GM18499 (cell line): Measurements from ENCODE around the gene ACD.

ENCODE experiments used
- ATAC-seq: cut with Tn5 transposase; IDR thresholded peaks from one replicate; pipeline ENCODE4 v1.9.1; 2021; ENCODE audit warnings: moderate number of reproducible peaks; ENCODE audit not compliant: insufficient read depth, unreplicated experiment

ACD gene

DNA sequence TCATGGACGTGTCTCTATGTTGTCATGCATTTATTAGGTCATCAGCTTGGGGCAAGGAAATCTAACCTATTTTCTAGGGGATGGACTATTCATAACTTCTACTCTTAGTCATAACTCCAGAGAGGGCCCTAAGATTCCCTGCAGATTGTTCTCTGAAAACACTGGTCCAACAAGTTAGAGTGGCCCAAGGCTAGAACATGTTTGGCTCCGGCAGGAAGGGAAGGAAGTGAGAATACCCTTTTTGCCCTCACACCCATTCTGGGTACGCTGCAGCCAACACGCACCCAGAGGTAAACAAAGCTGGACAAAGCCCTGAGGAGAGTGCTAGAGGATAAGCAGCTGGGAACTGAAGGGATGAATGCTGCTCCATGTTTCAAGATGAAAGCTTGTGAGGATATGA, 16.5 kb upstream of the ACD start:
- no peak for ATAC-seq

DNA sequence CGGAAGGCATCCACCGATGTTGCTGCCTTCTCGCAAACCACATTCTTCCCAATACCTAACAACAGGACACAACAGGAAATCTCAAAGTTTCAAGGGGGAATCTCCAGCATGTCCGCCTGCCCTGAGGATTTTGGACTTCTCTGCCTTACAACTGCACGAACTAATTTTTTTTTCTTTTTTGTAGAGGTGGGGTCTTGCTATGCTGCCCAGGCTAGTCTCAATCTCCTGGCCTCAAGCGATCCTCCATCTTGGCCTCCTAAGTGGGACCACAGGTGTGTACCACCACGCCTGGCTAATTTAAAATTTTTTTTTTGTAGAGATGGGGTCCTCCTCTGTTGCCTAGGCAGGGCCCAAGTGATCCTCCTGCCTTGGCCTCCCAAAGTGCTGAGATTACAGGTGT, 15.9 kb upstream of the ACD start:
- no peak for ATAC-seq

DNA sequence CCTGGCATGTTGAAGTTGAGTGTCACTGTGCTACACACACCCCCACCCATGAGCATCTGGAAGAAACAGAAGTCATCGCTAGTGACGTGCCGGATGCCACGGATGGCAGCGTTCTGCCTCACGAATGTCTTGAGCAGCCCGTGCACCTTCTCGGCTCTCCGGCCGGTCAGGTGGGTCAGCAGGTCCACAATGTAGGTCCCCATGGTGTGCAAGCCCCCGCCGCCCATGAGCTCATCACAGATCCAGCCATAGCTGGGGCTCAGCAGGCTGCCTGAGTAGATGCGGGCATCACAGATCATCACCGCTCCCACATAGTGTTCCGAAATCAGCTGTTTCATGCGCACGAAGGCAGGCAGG, 15.5 kb upstream of the ACD start:
- ATAC-seq, result no peak

DNA sequence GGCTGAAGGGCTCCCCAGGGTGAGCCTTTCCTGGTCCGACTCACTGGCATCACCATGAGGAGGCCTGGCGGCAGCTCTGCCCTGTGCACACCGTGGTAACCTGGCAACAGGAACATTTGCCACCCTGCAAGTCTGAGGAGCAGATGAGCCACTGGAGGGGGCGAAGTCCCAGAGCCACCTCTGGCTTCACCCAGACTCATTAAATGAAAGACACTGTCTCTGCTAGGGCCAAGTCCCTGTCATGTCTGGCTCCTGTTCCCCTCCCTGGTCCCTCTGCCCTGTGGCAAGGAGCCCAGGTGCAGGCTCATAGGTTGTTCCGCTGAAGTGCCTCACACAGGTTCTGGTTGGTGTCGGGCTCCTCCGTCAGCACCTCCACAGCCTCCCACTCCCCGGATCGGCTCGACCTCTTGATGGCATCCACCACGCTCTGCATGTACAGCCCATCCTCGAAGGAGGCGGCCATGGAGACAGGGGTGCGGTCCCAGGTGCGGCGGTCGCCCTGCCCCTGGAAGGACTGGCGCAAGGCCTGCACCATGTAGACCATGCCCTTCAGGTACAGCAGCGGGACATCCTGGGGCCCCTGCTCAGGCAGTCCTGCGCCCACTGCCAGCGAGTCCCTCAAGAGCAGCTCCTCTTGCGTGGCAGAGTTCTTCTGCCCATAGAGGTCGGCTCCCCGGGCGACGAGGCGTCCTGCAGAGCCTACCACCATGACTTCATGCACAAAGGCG, 15.0 kb upstream of the ACD start:
- no peak for ATAC-seq

DNA sequence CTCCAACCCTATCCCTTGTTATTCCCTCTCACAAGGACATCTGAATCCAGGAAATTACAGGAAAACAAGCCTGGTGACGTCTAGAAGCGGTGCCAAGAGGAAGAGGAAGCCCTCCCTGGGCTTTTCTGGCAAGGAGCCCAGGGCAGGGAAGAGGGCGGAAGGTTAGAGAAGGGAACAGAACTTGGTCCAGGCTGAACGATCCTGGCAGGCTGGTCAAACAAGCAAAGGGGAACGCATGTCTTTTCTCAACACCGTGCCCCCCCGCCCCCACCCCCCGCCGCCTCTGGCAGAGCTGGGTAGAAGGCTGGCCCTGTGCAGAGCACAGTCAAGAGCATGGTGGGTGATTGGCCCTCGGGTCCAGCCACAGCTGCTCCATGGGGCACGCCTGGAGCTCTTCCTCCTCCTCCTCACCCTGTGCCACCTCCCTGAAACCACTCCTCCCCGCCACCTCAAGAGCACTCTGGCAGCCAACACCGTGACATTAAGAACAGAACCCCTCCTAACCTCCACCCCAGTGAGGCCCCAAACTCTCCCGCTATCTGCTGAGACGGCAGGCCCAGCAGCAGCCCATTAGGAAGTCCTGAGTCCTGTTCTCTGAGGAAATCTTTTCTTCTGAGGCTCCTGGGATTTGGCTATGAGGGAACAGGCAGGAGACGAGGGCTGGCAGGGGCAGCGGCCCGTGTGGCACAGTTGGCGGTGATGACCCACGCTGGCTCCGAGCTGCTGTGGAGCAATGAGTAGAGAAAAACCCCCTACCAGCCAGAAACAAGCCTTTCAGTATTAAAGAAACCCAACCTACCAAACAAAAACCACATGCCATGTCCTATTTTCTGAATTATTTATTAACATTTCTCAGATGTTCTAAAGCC, 13.9 kb upstream of the ACD start:
- ATAC-seq, result no peak

DNA sequence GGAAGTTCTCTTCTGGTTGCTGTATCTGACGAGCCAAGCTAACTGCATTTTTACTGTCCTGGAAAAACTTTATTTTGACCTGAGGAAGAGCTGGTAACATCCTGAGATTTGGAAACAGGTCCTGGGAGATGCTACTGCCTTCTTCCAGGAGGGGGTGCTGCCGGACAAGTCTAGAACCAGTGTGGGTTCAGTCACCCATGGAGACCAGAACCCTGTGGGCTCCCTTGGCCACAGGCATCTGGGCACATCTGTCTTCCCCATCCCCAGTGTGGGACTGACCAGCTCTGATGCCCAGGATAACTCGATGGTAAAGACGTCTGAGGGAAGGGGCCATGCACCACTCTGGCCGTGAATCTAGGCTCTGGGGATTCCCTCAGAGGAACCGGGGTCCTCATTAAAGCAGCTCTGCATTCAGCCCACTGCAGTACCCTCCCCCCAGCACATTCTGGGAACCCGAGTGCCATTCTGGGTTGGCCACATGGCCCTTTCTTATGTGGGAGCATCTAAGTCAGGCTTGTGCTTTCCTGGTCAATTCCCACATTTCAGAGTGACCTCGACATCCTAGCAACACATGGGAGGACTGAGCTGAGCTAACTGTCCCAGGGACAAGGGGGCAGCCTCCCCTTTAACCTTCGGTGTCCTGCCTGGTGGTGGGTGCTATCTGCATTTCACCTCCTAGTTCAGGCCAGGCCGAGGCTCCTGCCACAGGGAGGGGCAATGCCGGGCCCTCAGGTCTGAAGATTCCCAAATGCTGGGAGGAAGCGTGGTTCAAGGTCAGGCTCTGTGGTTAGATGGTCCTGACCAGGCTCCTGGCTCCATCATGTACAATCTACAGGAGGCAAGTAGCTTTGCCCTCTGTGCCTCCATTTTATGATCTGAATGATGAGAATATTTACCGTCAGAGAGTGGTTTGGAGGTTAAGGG, 12.9 kb upstream of the ACD start:
- no peak for ATAC-seq

DNA sequence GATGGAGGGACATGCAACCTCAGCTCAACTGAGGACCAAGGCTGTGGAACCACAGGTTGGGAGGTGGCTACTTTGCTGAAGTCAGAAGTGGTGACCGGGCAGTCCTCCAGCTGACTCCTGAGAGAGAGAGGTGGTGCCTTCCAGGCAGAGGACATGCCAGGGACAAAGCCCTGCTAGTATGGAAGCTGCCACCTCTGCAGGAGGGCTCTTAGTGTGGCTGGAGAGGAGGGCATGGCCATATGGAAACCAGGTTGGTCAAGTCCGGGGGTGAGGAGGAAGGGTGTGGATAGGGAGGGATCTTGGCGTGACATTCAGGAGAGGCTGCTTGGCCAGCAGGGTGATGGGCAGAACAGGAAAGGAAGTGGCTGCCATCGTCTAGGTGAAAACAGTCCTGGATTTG, 12.2 kb upstream of the ACD start:
- ATAC-seq, result no peak

DNA sequence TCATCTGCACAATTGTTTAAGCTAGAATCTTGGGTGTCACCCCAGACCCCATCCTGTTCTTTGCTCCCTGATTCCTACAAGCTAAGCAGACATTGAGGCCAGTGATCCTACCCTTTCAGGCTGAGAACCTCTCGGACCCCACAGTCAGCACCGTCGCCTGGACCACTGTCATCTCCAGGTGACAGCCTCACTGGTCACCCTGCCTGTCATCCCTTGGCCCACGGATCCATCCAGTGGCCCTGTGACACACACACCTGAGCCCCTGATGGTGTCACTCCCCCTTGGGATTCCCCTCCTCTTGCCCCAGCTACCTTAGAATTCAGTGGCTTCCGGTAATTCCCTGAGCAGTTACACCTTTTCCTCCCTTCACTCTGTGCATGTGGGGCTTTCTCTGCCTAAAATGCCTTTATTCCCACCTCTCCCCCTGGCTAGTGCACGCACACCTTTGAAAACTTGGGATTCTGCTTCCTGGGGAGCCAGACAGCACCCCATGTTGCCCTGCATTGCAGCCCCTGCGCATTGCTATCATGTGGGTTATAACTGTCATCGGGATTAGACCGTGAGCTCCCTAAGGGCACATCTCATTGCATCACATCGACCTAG, 9.5 kb upstream of the ACD start:
- no peak for ATAC-seq

DNA sequence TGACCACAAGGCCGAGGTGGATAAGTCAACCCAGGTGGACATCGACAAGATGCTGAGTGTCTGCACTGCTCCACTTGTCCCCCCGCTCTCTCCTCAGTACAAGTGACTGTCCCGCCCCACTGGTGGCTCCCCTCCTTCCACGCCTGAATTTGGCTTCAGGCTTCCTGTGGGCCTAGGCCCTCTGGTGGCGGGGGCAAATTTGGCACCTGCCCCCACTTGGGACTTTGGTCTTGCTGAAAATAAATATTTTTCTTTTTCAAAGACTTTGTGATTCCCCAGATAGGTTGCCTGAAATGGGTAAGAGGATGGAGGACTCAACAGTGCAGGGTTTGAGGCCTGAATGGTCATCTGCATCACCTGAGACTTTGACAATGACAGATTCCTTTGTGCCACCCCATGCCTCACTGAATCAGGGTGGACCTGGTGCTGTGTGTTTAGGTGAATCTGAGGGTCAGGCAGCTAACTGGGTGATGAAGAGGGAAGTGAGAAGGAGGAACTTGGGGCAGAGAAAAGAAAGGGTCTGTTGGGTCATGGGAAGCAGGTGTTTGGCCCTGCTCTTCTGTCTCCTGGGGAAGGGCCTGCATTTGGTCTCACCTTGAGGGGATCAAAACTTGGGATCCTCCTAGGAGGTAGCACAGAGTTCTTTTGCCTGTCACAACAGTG, 8.6 kb upstream of the ACD start:
- no peak for ATAC-seq

DNA sequence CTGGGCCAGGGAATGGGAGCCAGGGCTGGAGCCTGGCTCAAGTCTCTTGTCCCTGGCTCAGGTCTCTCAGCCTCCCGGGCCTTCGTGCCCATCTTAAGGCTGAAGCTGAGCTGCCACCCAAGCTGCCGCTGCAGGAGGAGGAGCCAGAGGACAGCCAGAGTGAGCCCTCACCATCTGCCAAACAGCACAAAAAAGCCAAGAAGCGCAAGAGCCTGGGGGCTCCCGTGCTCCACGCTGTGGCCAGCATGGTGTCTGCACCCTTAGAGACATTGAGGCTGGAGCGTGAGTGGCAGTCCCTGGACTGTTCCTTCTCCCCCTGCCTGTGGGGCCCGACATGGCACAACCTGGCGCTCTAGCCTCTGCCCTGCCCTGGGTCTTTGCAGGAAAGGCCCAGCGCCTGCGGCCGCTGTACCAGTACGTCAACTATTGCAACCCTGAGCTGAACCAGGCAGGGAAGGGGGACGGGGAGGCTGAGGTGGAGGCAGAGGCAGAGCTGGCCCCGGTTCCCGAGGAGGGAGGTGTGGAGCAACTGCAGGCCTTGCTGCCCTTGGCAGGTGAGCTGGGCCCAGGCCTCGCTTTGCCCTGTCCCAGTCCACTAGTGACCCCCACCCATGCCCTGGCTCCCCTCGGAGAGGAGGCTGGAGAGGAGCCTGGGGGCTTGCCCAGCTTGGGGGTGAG, 7.9 kb upstream of the ACD start:
- no peak for ATAC-seq

DNA sequence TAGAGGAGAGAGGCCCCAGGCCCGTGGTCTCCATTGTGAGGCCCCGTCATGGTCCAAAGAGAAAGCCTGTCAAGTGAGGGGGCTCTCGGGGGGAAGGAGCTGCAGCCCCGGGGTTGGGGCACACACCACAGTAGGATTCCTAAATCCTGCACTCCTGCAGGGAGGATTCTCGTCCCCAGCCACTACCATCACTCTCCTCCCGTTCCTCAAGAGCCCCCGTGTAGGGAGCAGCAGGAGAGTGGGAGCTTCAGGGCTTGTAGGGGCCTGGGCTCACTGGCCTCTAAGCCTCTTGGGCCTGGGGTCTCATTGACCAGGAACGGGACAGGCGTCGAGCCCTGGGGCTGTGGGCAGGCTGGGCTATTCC, 7.4 kb upstream of the ACD start:
- no peak for ATAC-seq

DNA sequence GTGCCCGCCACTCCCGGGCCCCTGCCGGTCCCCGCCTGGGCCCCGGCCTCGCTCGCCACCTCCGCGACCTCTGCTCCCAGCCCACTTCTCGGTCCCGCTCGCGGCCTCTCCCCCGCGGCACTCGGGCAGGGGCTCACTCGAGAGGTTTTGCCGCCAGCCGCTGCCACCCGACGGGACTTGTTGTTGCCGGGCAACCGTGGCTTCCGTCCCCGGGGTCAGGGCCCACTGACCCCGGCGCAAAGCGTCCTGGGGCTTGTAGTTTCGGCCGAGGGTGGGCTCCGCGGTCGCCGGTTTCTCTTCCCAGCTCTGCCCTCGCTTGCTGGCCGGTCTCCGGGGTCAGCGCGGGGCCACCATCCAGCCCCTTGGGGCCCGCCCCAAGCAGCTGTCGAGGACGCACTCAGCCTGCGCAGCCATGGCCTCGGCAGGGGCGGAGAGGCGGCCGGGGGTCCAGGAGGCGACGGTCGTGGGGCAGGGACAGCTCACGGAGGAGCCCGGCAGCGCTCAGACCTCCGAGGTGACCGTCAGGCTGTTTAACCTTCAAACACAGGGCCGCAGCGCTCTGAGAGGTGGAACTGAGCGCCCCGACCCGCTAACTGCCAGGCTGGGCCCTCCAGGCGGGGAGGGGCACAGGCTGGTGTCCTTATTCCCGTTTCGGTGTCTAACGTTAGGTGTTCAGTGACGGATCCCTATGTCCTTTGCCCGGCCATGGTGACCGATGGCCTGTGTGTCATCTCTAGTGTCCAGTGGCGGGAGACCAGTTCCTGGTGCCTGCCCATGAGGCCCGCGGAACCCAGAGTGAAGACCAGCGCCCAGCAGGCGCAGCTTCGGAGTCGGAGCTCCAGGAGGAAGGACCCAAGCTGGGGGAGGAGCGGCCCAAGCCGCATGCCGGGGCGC, 6.7 kb upstream of the ACD start, which contains the start of the genes C16orf86 and ENKD1:
TSS of gene C16orf86 (plus strand) at position 256 of the 894 bp plus-strand sequence. CDS start at position 413, 157 bp downstream.
TSS of gene ENKD1 (minus strand) at position 192 of the 894 bp plus-strand sequence. CDS start 308 bp downstream, outside the sequence.
- no peak for ATAC-seq

DNA sequence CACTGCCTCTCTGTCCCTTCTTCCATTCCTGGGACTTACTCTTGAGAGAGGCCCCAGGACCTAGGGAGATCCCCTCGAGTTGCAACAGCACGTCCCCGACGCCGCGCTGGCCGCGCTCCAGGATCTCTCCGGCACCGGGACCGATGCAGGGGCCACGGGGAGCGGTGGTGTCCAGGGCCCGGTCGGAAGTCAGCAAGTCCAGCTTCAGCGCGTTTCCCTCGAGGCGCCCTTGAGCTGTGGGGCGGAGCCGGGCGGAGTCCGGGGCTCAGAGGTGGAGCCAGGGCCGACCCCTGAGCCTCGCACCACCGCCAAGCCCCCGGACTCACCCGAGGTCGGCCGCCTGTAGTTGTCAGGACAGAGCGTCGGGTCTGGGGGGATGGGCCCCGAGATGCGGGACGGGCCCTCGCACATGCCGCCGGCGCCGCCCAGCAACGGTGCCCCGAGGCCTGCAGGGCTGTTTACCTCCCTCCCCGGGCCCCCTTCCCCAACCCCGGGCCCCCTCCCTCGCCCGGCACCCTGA, 6.0 kb upstream of the ACD start:
- no peak for ATAC-seq

DNA sequence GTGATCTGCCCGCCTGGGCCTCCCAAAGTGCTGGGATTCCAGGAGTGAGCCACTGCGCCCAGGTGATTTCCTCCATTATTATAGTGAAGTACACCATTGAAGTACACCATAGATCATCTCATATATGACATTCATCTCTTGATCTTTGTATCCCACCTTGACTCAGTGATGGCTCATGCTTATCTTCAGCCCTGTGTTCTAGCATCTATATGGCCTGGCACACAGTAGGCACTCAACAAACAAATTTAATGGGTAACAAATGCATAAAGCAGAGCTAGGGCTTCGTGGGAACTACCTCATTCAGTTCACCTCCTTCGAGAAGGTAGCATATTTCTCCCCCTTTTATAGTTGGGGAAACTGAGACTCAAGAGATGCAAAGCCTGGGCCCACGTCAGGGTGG, 5.5 kb upstream of the ACD start:
- ATAC-seq, result no peak

DNA sequence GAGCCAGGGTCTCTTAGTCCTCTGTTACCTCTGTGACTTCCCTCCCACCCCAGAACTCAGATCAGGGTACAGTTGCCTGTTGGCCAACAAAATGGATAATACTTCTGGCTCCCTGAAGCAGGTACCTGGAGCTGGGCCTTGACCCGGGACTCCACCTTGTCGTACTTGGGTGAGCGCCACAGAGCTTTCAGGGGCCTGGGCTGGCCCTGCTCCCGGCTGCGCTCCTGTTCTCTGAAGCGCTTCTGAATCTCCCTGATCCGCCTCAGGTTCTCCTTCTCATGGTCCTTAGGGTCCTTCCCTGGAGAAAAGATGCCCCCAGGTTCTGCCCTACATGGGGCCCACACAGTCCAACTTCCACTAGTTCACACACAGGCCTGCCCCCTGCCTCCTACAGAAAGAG, 4.8 kb upstream of the ACD start:
- ATAC-seq, result no peak

DNA sequence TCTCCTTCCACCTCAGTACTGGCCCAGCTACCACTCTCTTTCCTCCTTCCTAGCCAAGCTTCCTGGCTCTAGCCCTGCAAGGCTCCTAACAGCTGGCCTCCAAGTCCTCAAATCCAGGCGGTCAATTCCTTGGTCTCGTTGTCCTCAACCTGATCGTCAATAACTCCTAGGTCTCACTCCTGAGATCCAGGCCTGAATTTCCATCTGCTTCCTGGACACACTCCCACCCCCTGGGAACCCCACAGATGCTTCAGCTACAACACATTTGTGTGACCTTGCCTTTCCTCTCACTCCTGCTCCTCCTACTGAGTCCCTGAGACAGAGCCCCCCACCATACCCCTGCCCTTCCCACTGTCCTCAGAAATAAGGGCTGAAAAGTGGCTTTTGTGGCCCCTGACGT, 4.2 kb upstream of the ACD start:
- ATAC-seq, result no peak

DNA sequence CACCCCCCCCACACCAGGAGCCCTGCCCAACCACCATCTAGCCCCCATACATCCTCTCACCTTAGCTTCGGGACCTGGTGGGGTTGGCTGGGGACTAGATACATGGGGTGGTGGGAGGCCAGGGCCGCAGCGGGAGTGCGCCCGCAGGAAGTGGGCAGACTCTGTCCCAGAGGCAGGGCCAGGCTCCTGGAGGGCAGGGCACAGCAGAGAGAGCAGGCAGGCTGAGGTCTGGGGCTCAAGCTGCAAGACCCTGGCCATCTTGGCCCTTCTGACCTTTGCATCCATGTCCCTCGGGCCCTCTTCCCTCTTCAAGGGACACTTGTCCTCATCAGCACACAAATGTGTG, 3.8 kb upstream of the ACD start:
- ATAC-seq, result no peak
